Stomach (tissue), 4 donors: ENCODE results near the gene HMGXB3.

Experiments used
- CTCF ChIP-seq, 7 experiments: fragments of 450-650 bp in 4 of 7; fragments of 200-600 bp in 3 of 7; sonication (generic) in 3 of 7; IDR thresholded peaks; one replicate each; pipeline ENCODE4 v1.5.1; 2016 to 2019; ENCODE audit warnings: antibody characterized with exemption in 7 of 7, control low read depth in 2 of 7, mild to moderate bottlenecking in 1 of 7
- POLR2A ChIP-seq, 4 donors: fragments of 450-650 bp; IDR thresholded peaks; one replicate each; pipeline ENCODE4 v1.6.1; 2016; ENCODE audit warnings: antibody characterized with exemption in 4 of 4, control low read depth in 2 of 4, mild to moderate bottlenecking in 1 of 4, moderate library complexity in 1 of 4

DNA sequence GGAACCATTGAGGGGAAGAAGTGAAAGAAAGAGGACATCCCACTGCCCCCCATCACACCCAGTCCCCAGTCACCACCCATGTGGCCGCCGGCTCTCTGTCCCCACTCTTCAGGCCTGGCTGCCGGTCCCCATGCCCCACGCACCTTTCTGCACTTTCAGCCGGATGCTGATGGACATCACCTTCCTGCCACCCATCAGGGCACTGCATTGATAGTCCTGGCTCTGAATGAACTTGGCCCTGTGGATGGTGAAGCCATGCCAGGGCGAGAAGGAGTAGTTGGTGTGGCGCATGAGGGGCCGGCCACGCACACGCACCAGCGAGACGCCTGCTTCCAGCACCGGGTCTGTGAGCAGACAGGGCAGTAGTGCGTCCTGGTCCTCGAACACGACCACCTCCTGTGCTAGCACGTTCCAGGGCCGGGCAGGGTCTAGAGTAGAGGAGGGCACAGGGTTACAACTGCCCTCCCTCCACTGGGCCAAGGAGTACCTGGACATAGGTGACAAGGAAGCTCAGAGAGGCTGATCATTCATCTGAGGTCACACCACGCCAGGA, 79.4 kb downstream of the HMGXB3 start:
- TF ChIP-seq CTCF (IDR thresholded peaks at IDR 0.05), result no peak
- TF ChIP-seq POLR2A (IDR thresholded peaks at IDR 0.05), result no peak
